ENCODE data around the gene PUS7. TPM values are rescaled to one million over a fixed set of nuclear protein-coding genes. Genes with fewer than 3 reads are reported as not detected.
"Not testable (repeated sequence)": the region's sequence is repeated elsewhere in the genome, so short reads cannot be mapped to it uniquely, and the experiment has no call there.

Gene PUS7
- total RNA-seq, 1 donor: 22.4 TPM

GRCh38 chr7:105452085-105452484 is 70.0 kb downstream of the PUS7 start:
- H3K4me2 ChIP-seq (ENCODE audit: insufficient read depth, low read length): no peak overlapping the region
- H3K27ac ChIP-seq (ENCODE audit: low read depth, low read length): no peak overlapping the region
- peaks cover 9% of the 10 kb centered on the region for H3K36me3 ChIP-seq (ENCODE audit: insufficient read depth, low read length)
- H2AFZ ChIP-seq (ENCODE audit: low read length): no peak overlapping the region
- H3K4me1 ChIP-seq (ENCODE audit: insufficient read depth, low read length): peaks cover 15% of the 10 kb centered on the region
- no peaks in the 10 kb centered on the region for H3K79me2 ChIP-seq (ENCODE audit: insufficient read depth, low read length)
- H3K4me3 ChIP-seq (ENCODE audit: insufficient read depth, low read length): no peak overlapping the region
- no peaks in the 10 kb centered on the region for H3K27me3 ChIP-seq (ENCODE audit: insufficient read depth, low read length)
- no peak for DNase-seq (ENCODE audit: insufficient read length, low spot score, missing footprints)
- no peaks in the 10 kb centered on the region for H4K20me1 ChIP-seq (ENCODE audit: insufficient read depth, low read length)
- H3K9me3 ChIP-seq (ENCODE audit: low read depth, low read length): no peaks in the 10 kb centered on the region
- TF ChIP-seq, protein P1, sequence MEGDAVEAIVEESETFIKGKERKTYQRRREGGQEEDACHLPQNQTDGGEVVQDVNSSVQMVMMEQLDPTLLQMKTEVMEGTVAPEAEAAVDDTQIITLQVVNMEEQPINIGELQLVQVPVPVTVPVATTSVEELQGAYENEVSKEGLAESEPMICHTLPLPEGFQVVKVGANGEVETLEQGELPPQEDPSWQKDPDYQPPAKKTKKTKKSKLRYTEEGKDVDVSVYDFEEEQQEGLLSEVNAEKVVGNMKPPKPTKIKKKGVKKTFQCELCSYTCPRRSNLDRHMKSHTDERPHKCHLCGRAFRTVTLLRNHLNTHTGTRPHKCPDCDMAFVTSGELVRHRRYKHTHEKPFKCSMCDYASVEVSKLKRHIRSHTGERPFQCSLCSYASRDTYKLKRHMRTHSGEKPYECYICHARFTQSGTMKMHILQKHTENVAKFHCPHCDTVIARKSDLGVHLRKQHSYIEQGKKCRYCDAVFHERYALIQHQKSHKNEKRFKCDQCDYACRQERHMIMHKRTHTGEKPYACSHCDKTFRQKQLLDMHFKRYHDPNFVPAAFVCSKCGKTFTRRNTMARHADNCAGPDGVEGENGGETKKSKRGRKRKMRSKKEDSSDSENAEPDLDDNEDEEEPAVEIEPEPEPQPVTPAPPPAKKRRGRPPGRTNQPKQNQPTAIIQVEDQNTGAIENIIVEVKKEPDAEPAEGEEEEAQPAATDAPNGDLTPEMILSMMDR (IDR thresholded peaks at IDR 0.05; ENCODE audit: extremely low read depth, low read depth, low read length): no peak

- H4K20me1 ChIP-seq (ENCODE audit: insufficient read depth, low read length); H3K27me3 ChIP-seq (ENCODE audit: insufficient read depth, low read length); H3K4me3 ChIP-seq (ENCODE audit: insufficient read depth, low read length); H3K27ac ChIP-seq (ENCODE audit: low read depth, low read length); DNase-seq (ENCODE audit: insufficient read length, low spot score, missing footprints); H3K4me2 ChIP-seq (ENCODE audit: insufficient read depth, low read length); H3K79me2 ChIP-seq (ENCODE audit: insufficient read depth, low read length); H3K36me3 ChIP-seq (ENCODE audit: insufficient read depth, low read length); H3K9me3 ChIP-seq (ENCODE audit: low read depth, low read length); H2AFZ ChIP-seq (ENCODE audit: low read length): not testable (repeated sequence)
- H3K4me1 ChIP-seq (ENCODE audit: insufficient read depth, low read length): peaks cover 15% of the 10 kb centered on the region
Observed at GRCh38 chr7:105450870-105451269, 71.2 kb downstream of the PUS7 start.

GRCh38 chr7:105450177-105450861 is 71.8 kb downstream of the PUS7 start:
- Histone ChIP-seq H3K4me2 (ENCODE audit: insufficient read depth, low read length) (no peak overlapping the region), H3K9me3 (ENCODE audit: low read depth, low read length) (no peaks in the 10 kb centered on the region), H3K4me3 (ENCODE audit: insufficient read depth, low read length) (no peak overlapping the region), H2AFZ (ENCODE audit: low read length) (no peak overlapping the region), H3K27me3 (ENCODE audit: insufficient read depth, low read length) (no peaks in the 10 kb centered on the region), H4K20me1 (ENCODE audit: insufficient read depth, low read length) (no peaks in the 10 kb centered on the region), H3K4me1 (ENCODE audit: insufficient read depth, low read length) (peaks cover 15% of the 10 kb centered on the region), H3K27ac (ENCODE audit: low read depth, low read length) (no peak overlapping the region), H3K36me3 (ENCODE audit: insufficient read depth, low read length) (no peaks in the 10 kb centered on the region), H3K79me2 (ENCODE audit: insufficient read depth, low read length) (no peaks in the 10 kb centered on the region)
- TF ChIP-seq, protein P1 (IDR thresholded peaks at IDR 0.05; ENCODE audit: extremely low read depth, low read depth, low read length): no peak
- no peak for DNase-seq (ENCODE audit: insufficient read length, low spot score, missing footprints)

- Histone ChIP-seq H2AFZ (ENCODE audit: low read length) (no peak overlapping the region), H3K27ac (ENCODE audit: low read depth, low read length) (no peak overlapping the region), H3K79me2 (ENCODE audit: insufficient read depth, low read length) (no peaks in the 10 kb centered on the region), H3K27me3 (ENCODE audit: insufficient read depth, low read length) (no peaks in the 10 kb centered on the region), H4K20me1 (ENCODE audit: insufficient read depth, low read length) (no peaks in the 10 kb centered on the region), H3K4me2 (ENCODE audit: insufficient read depth, low read length) (no peak overlapping the region), H3K9me3 (ENCODE audit: low read depth, low read length) (no peaks in the 10 kb centered on the region), H3K4me3 (ENCODE audit: insufficient read depth, low read length) (no peak overlapping the region), H3K36me3 (ENCODE audit: insufficient read depth, low read length) (no peaks in the 10 kb centered on the region), H3K4me1 (ENCODE audit: insufficient read depth, low read length) (no peaks in the 10 kb centered on the region)
- no peak for DNase-seq (ENCODE audit: insufficient read length, low spot score, missing footprints)
- TF ChIP-seq, protein P1 (IDR thresholded peaks at IDR 0.05; ENCODE audit: extremely low read depth, low read depth, low read length): no peak
Observed at GRCh38 chr7:105448181-105448580, 73.9 kb downstream of the PUS7 start.
